Body of pancreas (tissue), 4 donors: ENCODE data around the gene CRAMP1. TPM values are rescaled to one million over a fixed set of nuclear protein-coding genes. Genes with fewer than 3 reads are reported as not detected.

Source experiments
- ATAC-seq: fragments of 150-250 bp; one replicate; pipeline ENCODE4 v1.9.1; 2016
- DNase-seq, 4 donors: peaks; one replicate each; pipeline ENCODE4 v3.0.0-alpha.2; 2019
- H3K27ac ChIP-seq, 4 donors: fragments of 200-600 bp; sonication (generic); 1 replicate in 3 of 4; 2 replicates in 1 of 4; pipeline versions ENCODE4 v1.5.1 to v1.6.1; 2016 to 2019; ENCODE audit warnings: mild to moderate bottlenecking in 1 of 4, mixed read lengths in 1 of 4, moderate library complexity in 1 of 4
- H3K27me3 ChIP-seq, 2 donors: fragments of 200-600 bp; sonication (generic); one replicate each; pipeline ENCODE4 v1.6.0; 2016; ENCODE audit warnings: mild to moderate bottlenecking in 1 of 2
- H3K36me3 ChIP-seq, 2 donors: fragments of 200-600 bp; sonication (generic); replicated peaks in 1 of 2; 2 replicates each; pipeline ENCODE4 v1.5.1; 2016; ENCODE audit warnings: low read depth in 2 of 2; ENCODE audit not compliant: insufficient read depth in 1 of 2
- H3K4me1 ChIP-seq: fragments of 200-600 bp; sonication (generic); one replicate; pipeline ENCODE4 v1.6.0; 2016
- H3K4me3 ChIP-seq, 2 donors: fragments of 200-600 bp; sonication (generic); 1 replicate in 1 of 2; 2 replicates in 1 of 2; pipeline ENCODE4 v1.5.1; 2016 to 2019
- H3K9me3 ChIP-seq, 3 donors: fragments of 200-600 bp; sonication (generic); 1 replicate in 2 of 3; 2 replicates in 1 of 3; pipeline ENCODE4 v1.5.1; 2016
- CTCF ChIP-seq, 7 experiments: fragments of 450-650 bp in 4 of 7; fragments of 200-600 bp in 3 of 7; sonication (generic) in 3 of 7; IDR thresholded peaks; one replicate each; pipeline ENCODE4 v1.5.1; 2016 to 2019; ENCODE audit warnings: antibody characterized with exemption in 7 of 7
- POLR2A ChIP-seq, 3 donors: fragments of 450-650 bp; IDR thresholded peaks; one replicate each; pipeline ENCODE4 v1.6.1; 2016; ENCODE audit warnings: antibody characterized with exemption in 3 of 3, mild to moderate bottlenecking in 2 of 3
- WGBS, 2 donors: methylation state at CpG; one replicate each; pipeline ENCODE4 v1.1.5; 2017; 5-methylcytosine and 5-hydroxymethylcytosine counted together
- intact Hi-C: fragments of 100-400 bp; cut with DNase I; formaldehyde crosslinking; loops from one replicate; pipeline ENCODE4 v1.15.1; 2023
- total RNA-seq, 2 donors: library from RNA; depleted of rRNA; stranded (reverse); fragments of >200 nt; gene quantifications; one replicate each; pipeline ENCODE4 v1.1.0, GENCODE V29; 2016

The CRAMP1 gene
- total RNA-seq, 2 donors from 2014 or later: 8.6 to 17.8 TPM

GRCh38 chr16:1580256-1580655 is 31.9 kb upstream of the CRAMP1 start:
- no peak for DNase-seq
- H3K4me1 ChIP-seq: no peaks in the 10 kb centered on the region
- WGBS, 2 donors: 88 to 91% methylated on average over 11 to 12 of the region's 12 CpGs
- no peaks in the 10 kb centered on the region for H3K27me3 ChIP-seq
- no peaks in the 10 kb centered on the region for H3K9me3 ChIP-seq
- intact Hi-C loops: no loop called here
- no peak for ATAC-seq
- no peak overlapping the region for H3K27ac ChIP-seq
- no peak for TF ChIP-seq POLR2A (IDR thresholded peaks at IDR 0.05)
- no peak for TF ChIP-seq CTCF (IDR thresholded peaks at IDR 0.05)
- H3K36me3 ChIP-seq: peaks cover 0 to 6% of the 10 kb centered on the region in 2 donors
- H3K4me3 ChIP-seq: no peak overlapping the region

GRCh38 chr16:1580956-1581355 is 31.2 kb upstream of the CRAMP1 start:
- DNase-seq (no peak), ATAC-seq (no peak)
- Histone ChIP-seq H3K27me3 (no peaks in the 10 kb centered on the region), H3K27ac (no peak overlapping the region), H3K9me3 (no peaks in the 10 kb centered on the region), H3K4me1 (no peaks in the 10 kb centered on the region), H3K36me3 (peaks cover 0 to 7% of the 10 kb centered on the region in 2 donors), H3K4me3 (no peak overlapping the region)
- TF ChIP-seq POLR2A (IDR thresholded peaks at IDR 0.05) (no peak), CTCF (IDR thresholded peaks at IDR 0.05) (no peak)
- intact Hi-C loops: no loop called here
- 96 to 100% methylated on average over 3 to 6 of the region's 6 CpGs for WGBS, 2 donors

GRCh38 chr16:1581804-1582203 is 30.4 kb upstream of the CRAMP1 start:
- Histone ChIP-seq H3K4me3 (no peak overlapping the region), H3K36me3 (peaks cover 0 to 10% of the 10 kb centered on the region in 2 donors), H3K9me3 (no peaks in the 10 kb centered on the region), H3K27ac (no peak overlapping the region), H3K27me3 (no peaks in the 10 kb centered on the region), H3K4me1 (no peaks in the 10 kb centered on the region)
- intact Hi-C loops: no loop called here
- WGBS, 2 donors: 85 to 88% methylated on average over 9 of the region's 9 CpGs
- TF ChIP-seq CTCF (IDR thresholded peaks at IDR 0.05) (no peak), POLR2A (IDR thresholded peaks at IDR 0.05) (no peak)
- DNase-seq (no peak), ATAC-seq (no peak)

- no peak overlapping the region for H3K27ac ChIP-seq
- DNase-seq (no peak), ATAC-seq (no peak)
- H3K36me3 ChIP-seq: peaks cover 0 to 10% of the 10 kb centered on the region in 2 donors
- intact Hi-C loops: no loop called here
- H3K27me3 ChIP-seq: no peaks in the 10 kb centered on the region
- no peak overlapping the region for H3K4me3 ChIP-seq
- H3K9me3 ChIP-seq: no peaks in the 10 kb centered on the region
- no peaks in the 10 kb centered on the region for H3K4me1 ChIP-seq
- TF ChIP-seq POLR2A (IDR thresholded peaks at IDR 0.05) (no peak), CTCF (IDR thresholded peaks at IDR 0.05) (no peak)
- 83 to 86% methylated on average over 11 to 15 of the region's 15 CpGs for whole genome bisulfite sequencing, 2 donors
Observed at GRCh38 chr16:1583180-1583579, 29.0 kb upstream of the CRAMP1 start.

- Histone ChIP-seq H3K27me3 (no peaks in the 10 kb centered on the region), H3K36me3 (peaks cover 0 to 10% of the 10 kb centered on the region in 2 donors)
- ATAC-seq: no peak
Observed at GRCh38 chr16:1584926-1585484, 27.2 kb upstream of the CRAMP1 start.

More at GRCh38 chr16:1584926-1585484, 27.2 kb upstream of the CRAMP1 start:
- intact Hi-C loops: no loop called here
- 67 to 78% methylated on average over 8 of the region's 8 CpGs for WGBS, 2 donors
- Histone ChIP-seq H3K4me1 (no peaks in the 10 kb centered on the region), H3K27ac (no peak overlapping the region), H3K4me3 (no peak overlapping the region), H3K9me3 (no peaks in the 10 kb centered on the region)
- no peak for TF ChIP-seq POLR2A (IDR thresholded peaks at IDR 0.05)
- TF ChIP-seq CTCF (IDR thresholded peaks at IDR 0.05): no peak
- DNase-seq: no peak
